Measurements from ENCODE around the gene STX5.
"Not testable (repeated sequence)": the region's sequence is repeated elsewhere in the genome, so short reads cannot be mapped to it uniquely, and the experiment has no call there.

STX5 gene

GRCh38 chr11:62831520-62832335, at the start of gene STX5:
TSS of gene STX5 (minus strand) at chr11:62832051. CDS start at chr11:62831243, 808 bp downstream.
- peak; percentile 98 to 99 for DNase-seq (ENCODE audit: low read depth in 2 of 2)

- peak; percentile 68 to 71 for DNase-seq (ENCODE audit: low read depth in 2 of 2)
Observed at GRCh38 chr11:62880803-62881578, 49.1 kb upstream of the STX5 start, which contains the start of gene SLC3A2. TSS of gene SLC3A2 (plus strand) at chr11:62880896. CDS start at chr11:62881024, 128 bp downstream.

- no peak for DNase-seq (ENCODE audit: low read depth in 2 of 2)
Observed at GRCh38 chr11:62880231-62880802, 48.5 kb upstream of the STX5 start.

- no peak for DNase-seq (ENCODE audit: low read depth in 2 of 2)
Observed at GRCh38 chr11:62879235-62879978, 47.6 kb upstream of the STX5 start.

GRCh38 chr11:62876712-62877111, 44.9 kb upstream of the STX5 start:
- no peak for DNase-seq (ENCODE audit: low read depth in 2 of 2)

GRCh38 chr11:62875698-62876478, 44.0 kb upstream of the STX5 start:
- no peak for DNase-seq (ENCODE audit: low read depth in 2 of 2)

- DNase-seq (ENCODE audit: low read depth in 2 of 2) = no peak
Observed at GRCh38 chr11:62874851-62875250, 43.0 kb upstream of the STX5 start.

GRCh38 chr11:62865635-62866034, 33.8 kb upstream of the STX5 start:
- no peak for DNase-seq (ENCODE audit: low read depth in 2 of 2)

- DNase-seq (ENCODE audit: low read depth in 2 of 2) = no peak
Observed at GRCh38 chr11:62863687-62864335, 32.0 kb upstream of the STX5 start.

GRCh38 chr11:62861564-62862192, 29.8 kb upstream of the STX5 start:
- DNase-seq (ENCODE audit: low read depth in 2 of 2) = not testable (repeated sequence)

GRCh38 chr11:62860835-62861563, 29.1 kb upstream of the STX5 start:
- DNase-seq (ENCODE audit: low read depth in 2 of 2) = no peak

- not testable (repeated sequence) for DNase-seq (ENCODE audit: low read depth in 2 of 2)
Observed at GRCh38 chr11:62859281-62859703, 27.4 kb upstream of the STX5 start.

- no peak for DNase-seq (ENCODE audit: low read depth in 2 of 2)
Observed at GRCh38 chr11:62858201-62858600, 26.4 kb upstream of the STX5 start.

GRCh38 chr11:62857541-62857982, 25.7 kb upstream of the STX5 start:
- DNase-seq (ENCODE audit: low read depth in 2 of 2) = no peak

- DNase-seq (ENCODE audit: low read depth in 2 of 2) = no peak
Observed at GRCh38 chr11:62856333-62856895, 24.6 kb upstream of the STX5 start.

GRCh38 chr11:62855571-62856332, 23.9 kb upstream of the STX5 start:
- peak; percentile 98 for DNase-seq (ENCODE audit: low read depth in 2 of 2)

- DNase-seq (ENCODE audit: low read depth in 2 of 2) = no peak
Observed at GRCh38 chr11:62854825-62855570, 23.1 kb upstream of the STX5 start.

All from stimulated activated CD8-positive, alpha-beta memory T cell treated with anti-CD3 and anti-CD28 coated beads, Interleukin-7, amount 100 ng/mL, for 1 hour (primary cell).